Large intestine (tissue), 3 donors: ENCODE measurements around the gene IARS2. TPM values are rescaled to one million over a fixed set of nuclear protein-coding genes. Genes with fewer than 3 reads are reported as not detected.
"Not testable (repeated sequence)": the region's sequence is repeated elsewhere in the genome, so short reads cannot be mapped to it uniquely, and the experiment has no call there.

Source experiments
- DNase-seq, 2 donors: peaks; one replicate each; pipeline versions ENCODE4 v3.0.0 to v3.0.0-alpha.2; 2013
- H3K27ac ChIP-seq: one replicate; pipeline ENCODE4 v1.5.1; 2013; ENCODE audit warnings: low read length
- H3K27me3 ChIP-seq: 2 replicates; pipeline ENCODE4 v1.6.1; 2013; ENCODE audit warnings: low read length; ENCODE audit not compliant: control insufficient read depth, insufficient read depth
- H3K36me3 ChIP-seq: 2 replicates; pipeline ENCODE4 v1.6.1; 2013; ENCODE audit warnings: low read length; ENCODE audit not compliant: control insufficient read depth, insufficient read depth
- H3K4me1 ChIP-seq: one replicate; pipeline ENCODE4 v1.6.1; 2013; ENCODE audit warnings: low read length; ENCODE audit not compliant: control insufficient read depth, insufficient read depth
- H3K4me3 ChIP-seq: one replicate; pipeline ENCODE4 v1.5.1; 2013; ENCODE audit warnings: low read length
- H3K9me3 ChIP-seq: one replicate; pipeline ENCODE4 v1.6.1; 2013; ENCODE audit warnings: mild to moderate bottlenecking, low read depth, low read length, moderate library complexity; ENCODE audit not compliant: control insufficient read depth
- WGBS: methylation state at CpG from one replicate; pipeline ENCODE4 v1.1.5; 2013; ENCODE audit warnings: low lambda C conversion rate; ENCODE audit not compliant: insufficient coverage; 5-methylcytosine and 5-hydroxymethylcytosine counted together
- polyA plus RNA-seq: library from polyadenylated mRNA; unstranded; fragments of 120-200 nt; gene quantifications from one replicate; pipeline ENCODE4 v1.2.1, GENCODE V29; 2013

IARS2 gene
- polyA plus RNA-seq, 1 donor: 75.9 TPM

DNA sequence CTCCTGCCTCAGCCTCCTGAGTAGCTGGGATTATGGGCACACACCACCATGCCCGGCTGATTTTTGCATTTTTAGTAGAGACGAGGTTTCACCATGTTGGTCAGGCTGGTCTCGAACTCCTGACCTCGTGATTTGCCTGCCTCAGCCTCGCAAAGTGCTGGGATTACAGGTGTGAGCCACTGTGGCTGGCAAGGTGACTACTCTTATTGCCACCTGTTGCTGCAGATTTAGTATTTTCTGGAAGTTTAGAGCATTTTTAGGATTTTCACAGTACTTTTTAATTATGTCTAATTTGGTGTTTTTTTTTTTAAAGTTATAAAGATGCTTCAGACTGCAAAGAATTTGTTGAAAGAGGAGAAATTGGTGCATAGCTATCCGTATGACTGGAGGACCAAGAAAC lies 16.5 kb downstream of the IARS2 start:
- not testable (repeated sequence) for H3K27ac ChIP-seq, H3K27me3 ChIP-seq, H3K4me3 ChIP-seq, DNase-seq, H3K9me3 ChIP-seq, H3K4me1 ChIP-seq
- WGBS: no CpG with 5 or more reads among the region's 6 CpGs
- peaks cover 43% of the 10 kb centered on the region for H3K36me3 ChIP-seq

DNA sequence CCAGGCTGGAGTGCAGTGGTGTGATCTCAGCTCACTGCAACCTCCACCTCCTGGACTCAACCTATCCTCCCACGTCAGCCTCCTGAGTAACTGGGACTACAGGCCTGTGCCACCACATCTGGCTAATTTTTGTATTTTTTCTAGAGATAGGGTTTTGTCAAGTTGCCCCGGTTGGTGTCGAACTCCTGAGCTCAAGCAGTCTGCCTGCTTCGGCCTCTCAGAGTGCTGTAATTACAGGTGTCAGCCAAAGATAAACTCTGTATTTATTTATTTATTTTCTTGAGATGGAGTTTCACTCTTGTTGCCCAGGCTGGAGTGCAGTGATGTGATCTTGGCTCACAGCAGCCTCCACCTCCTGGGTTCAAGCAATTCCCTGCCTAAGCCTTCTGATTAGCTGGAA lies 18.7 kb downstream of the IARS2 start:
- not testable (repeated sequence) for H3K4me3 ChIP-seq, H3K4me1 ChIP-seq, DNase-seq, H3K27ac ChIP-seq, H3K27me3 ChIP-seq, H3K9me3 ChIP-seq
- no CpG with 5 or more reads among the region's 4 CpGs for WGBS
- peaks cover 40% of the 10 kb centered on the region for H3K36me3 ChIP-seq

DNA sequence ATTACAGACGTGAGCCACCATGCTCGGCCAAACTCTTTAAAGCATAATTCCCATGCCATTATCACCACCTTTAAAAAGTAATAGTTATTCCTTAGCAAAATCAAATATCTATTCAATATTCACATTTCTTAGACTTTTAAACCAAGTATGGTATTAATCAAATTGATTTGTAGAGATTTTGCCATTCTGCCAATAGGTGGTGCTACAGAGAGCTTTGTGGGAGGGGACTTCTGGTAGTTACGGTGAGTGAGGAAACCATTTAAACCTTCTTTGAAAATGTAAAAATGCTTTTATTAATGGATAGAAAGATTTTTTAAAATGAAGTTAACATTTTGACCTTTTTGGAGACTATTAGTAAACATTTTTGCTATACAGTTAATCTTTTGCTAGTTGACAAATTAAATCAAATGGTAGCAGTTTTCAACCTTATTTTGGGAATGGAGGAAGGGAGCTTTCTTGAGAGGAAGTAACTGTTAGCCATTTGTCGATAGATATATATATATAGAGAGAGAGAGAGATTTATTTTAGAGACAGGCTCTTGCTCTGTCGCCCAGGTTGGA lies 19.3 kb downstream of the IARS2 start:
- 57% methylated on average over 1 of the region's 5 CpGs for WGBS
- Histone ChIP-seq H3K36me3 (peaks cover 37% of the 10 kb centered on the region), H3K4me3 (no peak overlapping the region), H3K27me3 (no peaks in the 10 kb centered on the region), H3K27ac (peak overlapping the region; percentile 13), H3K9me3 (no peaks in the 10 kb centered on the region), H3K4me1 (no peaks in the 10 kb centered on the region)
- DNase-seq: no peak

DNA sequence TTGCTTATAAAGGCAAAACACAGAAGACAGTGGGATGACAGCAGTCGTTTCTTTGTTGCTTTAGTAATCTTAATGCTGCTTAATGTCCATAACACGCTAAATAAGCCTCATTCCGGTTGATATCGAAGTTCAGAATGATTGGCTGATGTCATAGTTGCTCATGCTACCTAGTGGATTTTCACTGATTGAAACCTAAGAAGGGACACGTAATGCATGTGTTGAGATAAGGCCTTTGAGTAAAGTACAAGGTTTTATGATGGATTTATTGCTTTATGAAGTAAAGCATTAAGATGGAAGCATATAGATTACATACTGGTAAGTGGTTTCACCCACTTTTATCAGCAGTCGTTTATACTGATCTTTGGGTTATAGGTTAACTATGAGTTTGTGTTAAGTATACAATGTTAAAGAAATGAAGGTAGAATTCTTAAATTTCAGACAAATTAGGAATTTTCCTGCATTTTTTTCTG lies 25.1 kb downstream of the IARS2 start:
- Histone ChIP-seq H3K4me1 (peaks cover 28% of the 10 kb centered on the region), H3K27me3 (no peaks in the 10 kb centered on the region), H3K36me3 (peaks cover 18% of the 10 kb centered on the region), H3K27ac (peak overlapping the region; percentile 100), H3K4me3 (peak overlapping the region; percentile 55), H3K9me3 (no peaks in the 10 kb centered on the region)
- 20% methylated on average over 2 of the region's 6 CpGs for WGBS
- peak; percentile 84 to 98 for DNase-seq

DNA sequence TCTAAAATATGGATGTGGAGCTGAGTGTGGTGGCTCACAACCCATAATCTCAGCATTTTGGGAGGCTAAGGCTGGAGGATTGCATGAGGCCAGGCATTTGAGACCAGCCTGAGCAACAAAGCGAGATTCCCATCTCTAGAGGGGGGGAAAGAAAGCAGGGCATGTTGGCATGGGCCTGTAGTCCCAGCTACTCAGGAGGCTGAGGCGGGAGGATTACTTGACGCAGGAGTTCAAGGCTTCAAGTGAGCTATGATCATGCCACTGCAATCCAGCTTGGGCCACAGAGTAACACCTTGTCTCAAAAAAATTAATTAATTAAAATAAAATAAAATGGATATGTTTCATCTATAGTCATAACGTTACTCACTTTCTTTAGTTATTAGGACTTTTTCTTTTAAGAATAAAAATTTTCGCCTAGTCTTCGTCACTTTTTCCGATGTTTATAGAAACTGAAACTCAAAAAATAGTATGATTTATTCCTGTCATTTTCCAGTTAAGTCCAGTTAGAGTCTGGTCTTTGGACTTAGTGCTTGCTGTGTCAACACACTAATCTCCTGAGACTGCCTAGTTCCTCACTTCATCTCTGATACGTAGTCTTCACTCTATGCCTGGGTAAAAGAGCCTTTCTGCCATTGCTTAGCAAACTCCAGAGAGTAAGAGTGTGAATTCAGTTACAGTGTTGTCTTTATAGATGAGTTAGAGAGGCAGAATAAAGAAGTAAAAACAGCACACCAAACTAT lies 28.0 kb downstream of the IARS2 start:
- Histone ChIP-seq H3K36me3 (peaks cover 3% of the 10 kb centered on the region), H3K9me3 (no peaks in the 10 kb centered on the region), H3K27ac (peak overlapping the region; percentile 100), H3K4me3 (no peak overlapping the region), H3K27me3 (no peaks in the 10 kb centered on the region), H3K4me1 (peaks cover 40% of the 10 kb centered on the region)
- peak; percentile 85 to 94 for DNase-seq
- 26% methylated on average over 3 of the region's 8 CpGs for WGBS

DNA sequence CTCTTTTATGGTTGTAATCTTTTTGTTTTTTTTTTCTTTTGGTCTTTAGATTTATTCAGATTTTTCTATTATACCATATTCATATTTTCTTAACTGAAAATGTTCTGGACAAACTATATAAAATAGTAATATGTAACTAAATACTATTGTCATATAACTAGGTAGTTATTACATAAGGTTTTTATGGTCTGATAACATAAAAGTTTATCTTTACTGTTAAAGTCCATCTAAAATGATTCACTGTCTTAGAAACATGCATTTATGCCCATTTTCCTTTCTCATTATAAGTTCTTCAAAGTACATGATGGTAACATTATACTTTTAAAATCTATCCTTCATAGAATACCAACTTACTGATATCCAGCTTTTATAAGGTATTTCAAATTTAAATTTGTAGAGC lies 29.1 kb downstream of the IARS2 start:
- Histone ChIP-seq H3K27ac (peak overlapping the region; percentile 100), H3K4me1 (peaks cover 40% of the 10 kb centered on the region), H3K27me3 (no peaks in the 10 kb centered on the region), H3K36me3 (peaks cover 11% of the 10 kb centered on the region), H3K9me3 (no peaks in the 10 kb centered on the region), H3K4me3 (no peak overlapping the region)
- peak in 1 of 2 donors; percentile 57 for DNase-seq

DNA sequence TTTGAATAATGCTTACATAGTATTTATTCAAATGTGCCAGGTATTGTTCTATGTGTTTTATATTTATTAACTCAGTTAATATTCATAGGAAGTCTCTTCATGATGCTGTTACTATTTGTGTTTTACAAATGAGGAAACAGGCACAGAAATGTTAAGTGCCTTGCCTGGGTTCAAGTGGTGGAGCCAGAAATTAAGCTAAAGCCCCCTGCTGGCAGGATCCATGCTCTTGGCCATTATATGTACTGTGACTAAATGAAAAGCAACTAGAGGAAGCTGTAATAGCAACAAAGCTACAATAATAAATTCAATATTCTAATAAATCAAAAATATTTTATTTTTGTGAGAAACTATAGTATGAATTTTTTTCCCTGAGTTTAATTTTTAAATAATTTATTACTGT lies 30.0 kb downstream of the IARS2 start:
- H3K4me3 ChIP-seq: no peak overlapping the region

DNA sequence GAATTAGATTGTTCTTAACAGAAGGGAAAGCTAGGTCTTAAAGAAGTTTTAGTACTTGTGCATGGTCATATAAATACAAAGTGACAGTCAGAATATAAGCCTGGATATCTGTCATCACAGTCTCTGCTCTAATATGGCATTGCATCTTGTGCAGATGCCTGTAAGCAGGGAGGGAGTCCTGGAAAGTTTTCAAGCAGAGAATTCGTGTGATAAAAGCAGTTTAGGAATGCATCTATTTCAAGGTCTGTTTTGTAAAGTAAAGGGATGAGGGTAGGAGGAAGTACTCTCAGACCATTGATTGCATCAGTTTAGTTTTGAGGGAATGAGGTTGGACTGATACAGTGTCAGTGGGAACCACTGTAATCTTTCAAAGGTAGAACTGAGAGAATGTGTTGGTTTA lies 30.6 kb downstream of the IARS2 start:
- H3K4me1 ChIP-seq: peaks cover 40% of the 10 kb centered on the region
- no peaks in the 10 kb centered on the region for H3K9me3 ChIP-seq
- no CpG with 5 or more reads among the region's 1 CpG for WGBS
- peaks cover 14% of the 10 kb centered on the region for H3K36me3 ChIP-seq
- peak in 1 of 2 donors; percentile 59 for DNase-seq
- H3K27me3 ChIP-seq: no peaks in the 10 kb centered on the region
- H3K4me3 ChIP-seq: no peak overlapping the region
- peak overlapping the region; percentile 100 for H3K27ac ChIP-seq

More for the DNA sequence above, 30.0 kb downstream of the IARS2 start:
- DNase-seq: no peak
- Histone ChIP-seq H3K4me1 (peaks cover 40% of the 10 kb centered on the region), H3K36me3 (peaks cover 11% of the 10 kb centered on the region), H3K27ac (peak overlapping the region; percentile 100), H3K9me3 (no peaks in the 10 kb centered on the region), H3K27me3 (no peaks in the 10 kb centered on the region)

DNA sequence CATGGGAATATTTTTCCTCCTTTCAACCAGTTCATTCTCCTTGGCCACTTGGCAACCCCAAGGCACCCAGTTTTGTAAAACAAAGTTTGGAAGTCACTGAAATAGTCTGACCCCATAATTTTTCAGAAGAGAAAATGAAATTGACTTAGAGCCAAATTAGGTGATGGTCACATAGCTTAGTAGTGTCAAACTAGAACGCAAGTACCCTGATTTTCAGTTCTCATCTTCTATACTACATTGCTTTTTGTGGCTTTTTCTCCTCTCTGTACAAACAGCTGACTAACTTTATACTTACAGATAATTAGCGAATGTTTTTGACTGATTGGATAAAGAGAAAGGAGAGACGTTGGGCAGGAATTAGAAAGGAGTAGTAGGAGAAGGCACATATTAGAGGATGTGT lies 33.1 kb downstream of the IARS2 start:
- no peak overlapping the region for H3K4me3 ChIP-seq
- no peak overlapping the region for H3K27ac ChIP-seq
- DNase-seq: no peak
- H3K36me3 ChIP-seq: peaks cover 14% of the 10 kb centered on the region
- WGBS: 93% methylated on average over 2 of the region's 3 CpGs
- no peaks in the 10 kb centered on the region for H3K27me3 ChIP-seq
- H3K9me3 ChIP-seq: no peaks in the 10 kb centered on the region
- H3K4me1 ChIP-seq: peaks cover 22% of the 10 kb centered on the region

DNA sequence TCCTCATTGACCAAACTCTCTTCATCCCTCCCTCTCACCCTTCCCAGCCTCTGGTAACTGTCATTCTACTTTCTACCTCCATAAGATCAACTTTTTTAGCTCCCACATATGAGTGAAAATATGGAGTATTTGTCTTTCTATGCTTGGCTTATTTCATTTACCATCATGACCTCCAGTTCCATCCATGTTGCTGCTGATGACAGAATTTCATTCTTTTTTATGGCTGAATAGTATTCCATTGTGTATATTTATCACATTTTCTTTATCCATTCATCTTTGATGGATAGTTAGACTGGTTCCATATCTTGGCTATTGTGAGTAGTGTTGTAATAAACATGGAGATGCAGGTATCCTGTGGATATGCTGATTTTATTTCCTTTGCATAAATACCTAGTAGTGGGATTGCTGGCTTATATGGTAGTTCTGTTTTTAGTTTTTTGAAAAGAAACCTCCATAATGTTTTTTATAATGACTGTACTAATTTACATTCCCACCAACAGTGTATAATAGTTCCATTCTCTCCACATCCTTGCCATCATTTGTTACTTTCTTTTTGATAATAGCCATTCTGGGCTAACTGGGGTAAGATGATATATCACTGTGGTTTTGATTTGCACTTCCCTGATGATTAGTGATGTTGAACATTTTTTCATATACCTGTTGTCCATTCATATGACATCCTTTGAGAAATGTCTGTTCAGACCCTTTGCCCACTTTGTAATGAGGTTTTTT lies 35.7 kb downstream of the IARS2 start:
- Histone ChIP-seq H3K27ac (no peak overlapping the region), H3K27me3 (no peaks in the 10 kb centered on the region)
- no peak for DNase-seq

More for the DNA sequence above, 35.7 kb downstream of the IARS2 start:
- no peaks in the 10 kb centered on the region for H3K9me3 ChIP-seq
- no peak overlapping the region for H3K4me3 ChIP-seq
- peaks cover 7% of the 10 kb centered on the region for H3K4me1 ChIP-seq
- peaks cover 24% of the 10 kb centered on the region for H3K36me3 ChIP-seq
